ENCODE results near the gene TMEM132D.

Gene TMEM132D

GRCh38 chr12:129662234-129662633 lies 241.6 kb downstream of the TMEM132D start:
- H3K4me3 ChIP-seq (ENCODE audit: low read depth, low read length, poor library complexity, severe bottlenecking), result no peak overlapping the region
- H3K9ac ChIP-seq (ENCODE audit: low read length), result no peak overlapping the region
- no peaks in the 10 kb centered on the region for H4K20me1 ChIP-seq (ENCODE audit: insufficient read depth, low read length)
- H3K27ac ChIP-seq (ENCODE audit: low read depth, low read length, poor library complexity, severe bottlenecking), result no peak overlapping the region
- no peaks in the 10 kb centered on the region for H3K79me2 ChIP-seq (ENCODE audit: insufficient read depth, low read length)
- no peaks in the 10 kb centered on the region for H3K27me3 ChIP-seq (ENCODE audit: insufficient read depth, low read length)
- TF ChIP-seq EZH2 (IDR thresholded peaks at IDR 0.05; ENCODE audit: borderline replicate concordance, low read length), result no peak
- no peaks in the 10 kb centered on the region for H3K9me2 ChIP-seq (ENCODE audit: low read depth, low read length)
- no peaks in the 10 kb centered on the region for H3K36me3 ChIP-seq (ENCODE audit: insufficient read depth, low read length)
- H3F3A ChIP-seq (ENCODE audit: insufficient read depth, low read length), result no peaks in the 10 kb centered on the region
- no peaks in the 10 kb centered on the region for H3K4me1 ChIP-seq (ENCODE audit: insufficient read depth, low read length, severe bottlenecking)
- no peak overlapping the region for H3K4me2 ChIP-seq (ENCODE audit: low read length)
- no peak overlapping the region for H2AFZ ChIP-seq (ENCODE audit: low read length)
- no peaks in the 10 kb centered on the region for H3K9me3 ChIP-seq (ENCODE audit: low read length)

GRCh38 chr12:129660946-129661345 lies 242.9 kb downstream of the TMEM132D start:
- Histone ChIP-seq H3K27ac (ENCODE audit: low read depth, low read length, poor library complexity, severe bottlenecking) (no peak overlapping the region), H3K79me2 (ENCODE audit: insufficient read depth, low read length) (no peaks in the 10 kb centered on the region), H3K9ac (ENCODE audit: low read length) (no peak overlapping the region), H3F3A (ENCODE audit: insufficient read depth, low read length) (no peaks in the 10 kb centered on the region), H3K27me3 (ENCODE audit: insufficient read depth, low read length) (no peaks in the 10 kb centered on the region), H2AFZ (ENCODE audit: low read length) (no peak overlapping the region), H3K9me2 (ENCODE audit: low read depth, low read length) (no peaks in the 10 kb centered on the region), H3K4me3 (ENCODE audit: low read depth, low read length, poor library complexity, severe bottlenecking) (no peak overlapping the region), H3K9me3 (ENCODE audit: low read length) (no peaks in the 10 kb centered on the region), H3K36me3 (ENCODE audit: insufficient read depth, low read length) (no peaks in the 10 kb centered on the region), H3K4me2 (ENCODE audit: low read length) (no peak overlapping the region), H3K4me1 (ENCODE audit: insufficient read depth, low read length, severe bottlenecking) (no peaks in the 10 kb centered on the region), H4K20me1 (ENCODE audit: insufficient read depth, low read length) (no peaks in the 10 kb centered on the region)
- TF ChIP-seq CTCF (IDR thresholded peaks at IDR 0.05; ENCODE audit: low read length) (no peak), EZH2 (IDR thresholded peaks at IDR 0.05; ENCODE audit: borderline replicate concordance, low read length) (no peak)

- Histone ChIP-seq H4K20me1 (ENCODE audit: insufficient read depth, low read length) (no peaks in the 10 kb centered on the region), H3K9me2 (ENCODE audit: low read depth, low read length) (no peaks in the 10 kb centered on the region), H2AFZ (ENCODE audit: low read length) (no peak overlapping the region), H3K4me1 (ENCODE audit: insufficient read depth, low read length, severe bottlenecking) (no peaks in the 10 kb centered on the region), H3K27me3 (ENCODE audit: insufficient read depth, low read length) (no peaks in the 10 kb centered on the region), H3K9me3 (ENCODE audit: low read length) (no peaks in the 10 kb centered on the region), H3K27ac (ENCODE audit: low read depth, low read length, poor library complexity, severe bottlenecking) (no peak overlapping the region), H3K36me3 (ENCODE audit: insufficient read depth, low read length) (no peaks in the 10 kb centered on the region), H3K79me2 (ENCODE audit: insufficient read depth, low read length) (no peaks in the 10 kb centered on the region), H3K9ac (ENCODE audit: low read length) (no peak overlapping the region), H3K4me3 (ENCODE audit: low read depth, low read length, poor library complexity, severe bottlenecking) (no peak overlapping the region), H3K4me2 (ENCODE audit: low read length) (no peak overlapping the region), H3F3A (ENCODE audit: insufficient read depth, low read length) (no peaks in the 10 kb centered on the region)
- TF ChIP-seq CTCF (IDR thresholded peaks at IDR 0.05; ENCODE audit: low read length), result no peak
- TF ChIP-seq EZH2 (IDR thresholded peaks at IDR 0.05; ENCODE audit: borderline replicate concordance, low read length), result no peak
Observed at GRCh38 chr12:129659961-129660622, 243.7 kb downstream of the TMEM132D start.

- Histone ChIP-seq H3K27me3 (ENCODE audit: insufficient read depth, low read length) (no peaks in the 10 kb centered on the region), H3K9me2 (ENCODE audit: low read depth, low read length) (no peaks in the 10 kb centered on the region)
Observed at GRCh38 chr12:129657179-129657578, 246.6 kb downstream of the TMEM132D start.

More at GRCh38 chr12:129657179-129657578, 246.6 kb downstream of the TMEM132D start:
- Histone ChIP-seq H3F3A (ENCODE audit: insufficient read depth, low read length) (no peaks in the 10 kb centered on the region), H3K9me3 (ENCODE audit: low read length) (no peaks in the 10 kb centered on the region), H3K4me3 (ENCODE audit: low read depth, low read length, poor library complexity, severe bottlenecking) (no peak overlapping the region), H3K79me2 (ENCODE audit: insufficient read depth, low read length) (no peaks in the 10 kb centered on the region), H3K27ac (ENCODE audit: low read depth, low read length, poor library complexity, severe bottlenecking) (no peak overlapping the region), H3K4me2 (ENCODE audit: low read length) (no peak overlapping the region), H3K4me1 (ENCODE audit: insufficient read depth, low read length, severe bottlenecking) (no peaks in the 10 kb centered on the region), H2AFZ (ENCODE audit: low read length) (no peak overlapping the region), H4K20me1 (ENCODE audit: insufficient read depth, low read length) (no peaks in the 10 kb centered on the region), H3K36me3 (ENCODE audit: insufficient read depth, low read length) (no peaks in the 10 kb centered on the region), H3K9ac (ENCODE audit: low read length) (no peak overlapping the region)
- TF ChIP-seq EZH2 (IDR thresholded peaks at IDR 0.05; ENCODE audit: borderline replicate concordance, low read length) (no peak), CTCF (IDR thresholded peaks at IDR 0.05; ENCODE audit: low read length) (no peak)
